Kidney (tissue), 14 donors: ENCODE results near the gene RAB4B. TPM values are rescaled to one million over a fixed set of nuclear protein-coding genes. Genes with fewer than 3 reads are reported as not detected.

ENCODE experiments used
- DNase-seq, 5 donors: peaks; one replicate each; pipeline ENCODE4 v3.0.0-alpha.2; 2013 to 2020
- FAIRE-seq: peaks from 2 replicates; lab custom pipeline; 2012; peaks lifted over from hg19 to GRCh38; lab: Jason Lieb, UNC
- H3K27ac ChIP-seq, 2 donors: one replicate each; pipeline ENCODE4 v1.7.0; 2013; ENCODE audit warnings: low read depth in 2 of 2, low read length in 2 of 2, inconsistent platforms in 1 of 2
- H3K27me3 ChIP-seq: one replicate; pipeline ENCODE4 v1.7.1; 2013; ENCODE audit warnings: low read length, inconsistent platforms; ENCODE audit not compliant: control insufficient read depth, insufficient read depth
- H3K36me3 ChIP-seq, 3 donors: one replicate each; pipeline versions ENCODE4 v1.7.0 to v1.7.1; 2013; ENCODE audit warnings: low read length in 3 of 3, control low read depth in 1 of 3, inconsistent platforms in 1 of 3; ENCODE audit not compliant: insufficient read depth in 3 of 3, control insufficient read depth in 2 of 3
- H3K4me1 ChIP-seq, 3 donors: one replicate each; pipeline versions ENCODE4 v1.7.0 to v1.7.1; 2013; ENCODE audit warnings: low read length in 3 of 3, inconsistent platforms in 1 of 3, low read depth in 1 of 3; ENCODE audit not compliant: control insufficient read depth in 2 of 3, insufficient read depth in 2 of 3
- H3K4me3 ChIP-seq, 3 donors: one replicate each; pipeline versions ENCODE4 v1.7.0 to v1.8.1; 2013; ENCODE audit warnings: low read length in 3 of 3, control low read depth in 1 of 3, inconsistent platforms in 1 of 3
- H3K9ac ChIP-seq, 3 donors: one replicate each; pipeline versions ENCODE4 v1.7.0 to v1.7.1; 2013; ENCODE audit warnings: low read length in 3 of 3, control low read depth in 1 of 3, inconsistent platforms in 1 of 3
- H3K9me3 ChIP-seq, 3 donors: one replicate each; pipeline versions ENCODE4 v1.7.0 to v1.7.1; 2013; ENCODE audit warnings: low read length in 3 of 3, control low read depth in 1 of 3, inconsistent platforms in 1 of 3; ENCODE audit not compliant: control insufficient read depth in 2 of 3, insufficient read depth in 1 of 3
- intact Hi-C: fragments of 100-400 bp; cut with DNase I; formaldehyde crosslinking; loops from one replicate; pipeline ENCODE4 v1.11.1; 2022
- polyA plus RNA-seq: library from polyadenylated mRNA; stranded (reverse); fragments of 350-450 nt; fragmentation: Illumina TruSeq; extraction: RNeasy Lipid Tissue Mini Kit (QIAGEN cat#74804); gene quantifications from one replicate; pipeline ENCODE4 v1.2.3, GENCODE V29; 2014; ENCODE audit warnings: low read depth, low replicate concordance; ENCODE audit not compliant: insufficient read depth
- total RNA-seq: library from RNA; stranded (reverse); fragmentation: NEBNext Ultra II Directional; extraction: Animal tissue kit (Norgen Biotek cat#: 25700); gene quantifications from one replicate; pipeline ENCODE4 v1.2.1, GENCODE V29; 2021
- TF ChIP-seq, protein P1 (sequence below): IDR thresholded peaks from 3 replicates; pipeline ENCODE4 v1.5.1; 2012; ENCODE audit warnings: mild to moderate bottlenecking, moderate library complexity, borderline replicate concordance; ENCODE audit not compliant: insufficient read depth; ENCODE audit errors: extremely low read depth
- donor health status: control.
- donor health status: control.
- donor health status: control.
- donor health status: control.
- donor health status: control.
- donor health status: DM: yes; HTN: yes; CAD: no.
- donor health status: Normal renal cell carcinoma (clear cell type).

The RAB4B gene
- total and polyA plus RNA-seq, 2 donors from 2014 or later: 42.1 to 61.7 TPM

DNA sequence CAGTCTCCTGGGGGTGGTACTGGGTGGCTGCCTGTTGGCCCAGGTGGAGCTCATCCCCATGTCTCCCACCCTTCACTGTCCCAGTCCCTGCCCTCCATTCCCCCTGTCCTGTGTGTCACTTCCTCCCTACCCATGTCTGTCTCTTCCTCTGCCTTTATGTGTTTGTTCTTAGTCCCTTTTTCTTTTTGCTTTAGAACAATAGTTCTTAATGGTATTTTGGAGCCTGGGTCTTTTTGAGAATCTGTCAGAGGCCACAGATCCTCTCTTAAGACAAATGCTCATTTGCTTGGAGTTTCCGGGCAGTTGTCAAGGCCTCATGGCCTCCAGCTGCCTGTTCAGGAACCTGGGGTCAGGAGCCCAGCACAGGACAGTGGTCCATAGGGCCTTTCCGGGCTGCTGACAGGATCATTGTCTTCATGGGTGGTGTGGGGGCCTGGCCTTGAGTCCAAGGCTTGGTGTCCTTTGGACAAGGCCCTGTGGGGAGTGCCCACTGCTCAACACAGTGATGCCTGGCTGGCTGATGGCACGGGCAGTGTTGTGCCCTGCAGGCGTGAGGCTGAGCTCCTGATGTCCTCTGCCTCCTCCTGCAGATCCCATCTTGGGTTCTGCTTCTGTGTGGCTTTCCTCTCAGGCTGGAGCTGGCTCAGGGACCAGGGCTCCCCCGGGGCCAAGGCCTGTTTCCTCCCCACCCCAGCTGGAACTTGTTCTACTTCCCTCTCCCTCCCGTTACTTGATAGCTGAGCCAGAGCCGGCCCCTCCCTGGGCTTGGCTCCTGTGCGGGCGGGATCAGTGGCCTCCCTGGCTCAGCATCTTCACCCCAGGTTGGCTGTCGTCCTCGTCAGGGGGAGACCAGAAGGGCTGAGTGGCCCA, 24.5 kb downstream of the RAB4B start:
- peak overlapping the region in 2 of 3 donors; percentile 15 to 46 for H3K4me3 ChIP-seq
- FAIRE-seq (no peak), DNase-seq (peak in 2 of 5 donors; percentile 40 to 51)
- no peaks in the 10 kb centered on the region for H3K9me3 ChIP-seq
- peak overlapping the region; percentile 73 to 83 for H3K27ac ChIP-seq
- H3K4me1 ChIP-seq: peaks cover 0 to 76% (median 34%) of the 10 kb centered on the region in 3 donors
- TF ChIP-seq, protein P1, sequence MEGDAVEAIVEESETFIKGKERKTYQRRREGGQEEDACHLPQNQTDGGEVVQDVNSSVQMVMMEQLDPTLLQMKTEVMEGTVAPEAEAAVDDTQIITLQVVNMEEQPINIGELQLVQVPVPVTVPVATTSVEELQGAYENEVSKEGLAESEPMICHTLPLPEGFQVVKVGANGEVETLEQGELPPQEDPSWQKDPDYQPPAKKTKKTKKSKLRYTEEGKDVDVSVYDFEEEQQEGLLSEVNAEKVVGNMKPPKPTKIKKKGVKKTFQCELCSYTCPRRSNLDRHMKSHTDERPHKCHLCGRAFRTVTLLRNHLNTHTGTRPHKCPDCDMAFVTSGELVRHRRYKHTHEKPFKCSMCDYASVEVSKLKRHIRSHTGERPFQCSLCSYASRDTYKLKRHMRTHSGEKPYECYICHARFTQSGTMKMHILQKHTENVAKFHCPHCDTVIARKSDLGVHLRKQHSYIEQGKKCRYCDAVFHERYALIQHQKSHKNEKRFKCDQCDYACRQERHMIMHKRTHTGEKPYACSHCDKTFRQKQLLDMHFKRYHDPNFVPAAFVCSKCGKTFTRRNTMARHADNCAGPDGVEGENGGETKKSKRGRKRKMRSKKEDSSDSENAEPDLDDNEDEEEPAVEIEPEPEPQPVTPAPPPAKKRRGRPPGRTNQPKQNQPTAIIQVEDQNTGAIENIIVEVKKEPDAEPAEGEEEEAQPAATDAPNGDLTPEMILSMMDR: no peak
- peak overlapping the region in 2 of 3 donors; percentile 8 to 66 for H3K9ac ChIP-seq
- no peaks in the 10 kb centered on the region for H3K27me3 ChIP-seq
- H3K36me3 ChIP-seq: peaks cover 0 to 6% (median 4%) of the 10 kb centered on the region in 3 donors
- intact Hi-C loops: loop anchor here (10.0 kb wide), 1 partner anchor 138 kb away; no protein-coding TSS in a partner anchor

DNA sequence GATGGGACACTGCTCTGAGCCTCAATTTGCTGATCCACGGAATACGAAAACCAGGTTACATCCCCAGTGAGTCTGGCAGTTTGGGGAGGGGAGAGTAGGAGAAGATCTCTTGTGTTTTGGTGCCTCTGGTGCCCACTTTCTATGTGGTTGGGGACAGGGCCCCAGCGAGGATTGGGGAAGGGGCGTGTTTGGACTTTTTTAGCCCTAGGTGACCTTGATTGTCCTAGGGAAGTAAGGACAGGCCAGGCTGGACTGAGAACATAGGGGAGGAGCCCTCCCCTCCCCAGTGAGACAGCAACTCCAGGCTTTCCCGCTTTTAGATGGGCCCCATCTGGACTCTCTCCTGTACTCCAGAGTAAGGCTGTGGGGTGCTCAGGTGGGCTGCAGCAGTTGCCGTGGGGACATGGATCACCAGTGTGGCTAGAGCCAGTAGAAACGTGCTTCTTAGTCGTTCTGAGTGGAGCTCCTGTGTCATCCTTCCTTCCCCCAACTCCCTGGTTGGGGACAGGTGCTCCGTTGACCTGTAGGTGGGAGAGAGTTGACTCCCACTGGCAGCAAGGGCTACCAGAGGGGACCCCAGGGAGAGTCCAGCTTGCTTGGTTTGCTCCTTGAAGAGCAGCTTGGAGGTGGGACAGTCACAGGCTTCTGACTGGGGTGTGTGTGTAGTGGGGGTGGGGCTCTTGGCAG, 25.3 kb downstream of the RAB4B start:
- Histone ChIP-seq H3K9ac (peak overlapping the region in 1 of 3 donors; percentile 66), H3K4me3 (peak overlapping the region in 2 of 3 donors; percentile 6 to 46), H3K27ac (peak overlapping the region; percentile 73 to 83), H3K36me3 (peaks cover 0 to 10% (median 7%) of the 10 kb centered on the region in 3 donors), H3K4me1 (peaks cover 0 to 70% (median 34%) of the 10 kb centered on the region in 3 donors), H3K9me3 (no peaks in the 10 kb centered on the region), H3K27me3 (no peaks in the 10 kb centered on the region)
- DNase-seq: peak in 1 of 5 donors; percentile 48
- FAIRE-seq: no peak
- TF ChIP-seq, protein P1: no peak
- intact Hi-C loops: loop anchor here (10.0 kb wide), 1 partner anchor 139 kb away; no protein-coding TSS in a partner anchor

DNA sequence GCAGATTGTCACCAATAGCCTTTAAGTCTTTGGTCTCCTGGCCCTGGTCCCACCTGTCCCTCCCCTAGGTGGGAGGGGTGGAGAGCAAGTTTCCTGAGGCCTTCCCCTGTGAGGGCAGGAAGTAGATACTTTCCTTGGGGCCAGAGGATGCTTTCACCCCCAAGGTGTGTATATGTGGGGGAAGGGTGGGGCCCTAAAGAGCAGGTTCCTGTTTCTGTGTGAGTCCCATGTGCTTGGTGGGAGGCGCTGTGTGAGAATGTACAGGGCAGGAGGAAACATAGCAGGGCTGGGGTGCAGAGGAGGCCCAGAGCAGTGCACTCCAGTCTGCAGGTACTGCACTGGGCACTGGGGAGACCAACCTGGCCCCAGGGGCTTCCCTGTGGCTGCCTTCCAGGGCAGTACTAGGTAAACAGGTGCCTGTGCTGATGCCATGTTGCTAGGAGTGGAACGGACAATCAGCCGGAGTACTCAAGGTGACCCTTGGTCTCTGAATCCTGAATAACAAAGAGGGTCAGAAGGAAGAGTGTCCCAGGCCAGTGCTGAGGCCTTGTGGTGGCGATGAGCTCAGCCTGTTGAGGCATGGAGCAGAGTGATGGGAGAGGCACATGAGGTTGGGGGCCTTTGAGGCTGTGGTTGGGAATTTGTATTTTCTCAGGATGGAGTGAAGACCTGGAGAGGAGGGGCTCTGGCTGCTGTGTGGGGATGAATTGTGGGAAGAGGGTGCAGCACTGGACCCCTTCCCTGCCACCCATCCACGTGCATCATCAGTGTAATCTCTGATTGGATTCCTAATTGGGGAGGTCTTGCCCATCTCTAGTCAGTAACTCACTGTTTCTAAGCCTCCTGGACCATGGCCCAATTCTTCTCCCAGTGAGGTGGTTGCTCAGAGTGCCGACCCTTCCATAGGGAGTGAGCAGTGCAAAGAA, 26.1 kb downstream of the RAB4B start:
- TF ChIP-seq, protein P1: no peak
- no peaks in the 10 kb centered on the region for H3K27me3 ChIP-seq
- peak overlapping the region in 1 of 3 donors; percentile 46 for H3K4me3 ChIP-seq
- H3K36me3 ChIP-seq: peaks cover 0 to 14% (median 9%) of the 10 kb centered on the region in 3 donors
- H3K27ac ChIP-seq: peak overlapping the region; percentile 73 to 83
- DNase-seq (peak in 2 of 5 donors; percentile 35 to 81), FAIRE-seq (no peak)
- no peaks in the 10 kb centered on the region for H3K9me3 ChIP-seq
- H3K4me1 ChIP-seq: peaks cover 0 to 70% (median 34%) of the 10 kb centered on the region in 3 donors
- intact Hi-C loops: loop anchor here (10.0 kb wide), 1 partner anchor 139 kb away; no protein-coding TSS in a partner anchor
- peak overlapping the region in 1 of 3 donors; percentile 66 for H3K9ac ChIP-seq
